ENCODE results near the gene CREB3L2. TPM values are rescaled to one million over a fixed set of nuclear protein-coding genes. Genes with fewer than 3 reads are reported as not detected.

Gene CREB3L2
- total and polyA plus RNA-seq, 5 donors, result 10.7 to 75.1 (median 37.8) TPM

DNA sequence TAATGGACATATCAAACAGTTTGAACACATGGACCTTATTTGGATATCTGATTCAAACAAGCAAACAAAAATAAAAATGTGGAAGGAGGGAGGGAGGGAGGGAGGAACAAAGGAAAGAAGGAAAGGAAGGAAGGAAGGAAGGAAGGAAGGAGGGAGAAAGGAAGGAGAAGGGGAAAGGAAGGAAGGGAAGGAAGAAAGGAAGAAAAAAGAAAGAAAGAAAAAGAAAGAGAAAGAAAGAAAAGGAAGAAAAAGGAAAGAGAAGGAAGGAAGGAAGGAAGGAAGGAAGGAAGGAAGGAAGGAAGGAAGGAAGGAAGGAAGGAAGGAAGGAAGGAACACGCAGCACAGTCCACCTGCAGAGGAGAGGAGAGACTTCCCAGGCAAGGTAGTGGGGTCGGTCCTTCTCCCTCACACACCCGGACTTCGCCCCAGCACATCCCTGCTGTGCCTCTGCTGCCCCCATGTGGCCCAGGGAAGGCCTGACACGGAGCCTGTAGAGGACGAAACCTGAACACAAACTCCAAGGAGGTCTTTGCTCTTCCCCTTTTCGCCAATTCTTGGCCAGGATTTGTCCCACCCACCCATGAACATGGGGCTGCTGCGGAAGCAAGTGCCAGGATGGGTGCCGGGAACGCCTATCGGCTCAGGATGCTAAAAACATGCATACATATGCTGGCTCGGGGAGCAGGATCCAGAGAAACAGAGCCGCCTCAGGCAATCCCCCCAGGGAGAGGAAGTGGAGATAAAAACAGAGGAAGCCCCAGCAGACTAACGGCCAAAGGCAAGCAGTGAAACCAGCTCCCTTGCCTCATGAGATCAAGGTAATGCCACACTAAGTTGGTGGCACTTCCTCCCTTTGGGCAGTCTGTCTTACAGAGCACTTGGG is 102.8 kb downstream of the CREB3L2 start:
- WGBS, result 2% methylated on average over 13 of the region's 14 CpGs
- peak; percentile 92 to 93 for ATAC-seq

DNA sequence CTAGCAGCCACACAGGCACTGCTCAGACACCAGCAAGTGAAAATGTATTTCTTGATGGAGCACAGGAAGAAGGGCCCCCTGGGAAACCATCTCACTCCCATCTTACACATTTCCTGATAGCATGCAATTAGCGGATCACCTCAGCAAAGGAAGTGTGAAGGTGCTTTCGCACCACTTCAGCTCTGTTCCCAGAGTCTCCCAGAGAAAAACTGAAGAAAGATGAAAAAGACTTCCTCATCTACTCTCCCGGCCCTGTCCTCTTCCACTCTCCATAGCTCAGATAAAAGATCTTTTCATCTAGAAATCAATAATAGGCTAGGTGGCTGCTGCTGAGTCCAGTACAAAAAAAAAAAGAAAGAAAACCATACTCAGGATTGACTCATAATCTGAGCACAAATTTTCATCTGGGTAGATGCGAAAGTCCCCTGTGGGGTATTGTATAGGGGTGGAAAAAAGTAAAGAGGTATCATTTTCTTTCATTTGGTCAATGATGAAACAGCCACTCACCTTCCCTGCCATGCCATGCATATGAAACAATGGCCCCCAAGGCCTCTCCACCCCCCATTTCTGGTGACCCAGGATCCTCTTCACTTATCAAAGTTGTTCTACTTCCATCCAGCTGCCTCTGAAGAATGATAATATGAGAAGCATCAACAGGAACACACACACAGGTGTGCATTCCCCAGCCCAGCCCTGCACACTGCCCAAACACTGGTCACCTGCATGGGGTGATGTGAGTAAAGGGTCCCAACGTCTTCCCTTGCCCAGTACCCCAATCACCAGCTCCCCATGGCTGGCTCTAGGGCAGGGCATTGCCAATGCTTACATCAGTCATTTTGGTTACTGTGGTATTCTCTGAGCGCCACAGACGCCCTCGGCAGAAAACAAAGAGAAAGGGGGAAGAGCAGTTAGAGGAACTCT is 106.3 kb downstream of the CREB3L2 start:
- no peak overlapping the region for H3K27ac ChIP-seq (ENCODE audit: low read length)
- H3K27me3 ChIP-seq (ENCODE audit: control insufficient read depth, insufficient read depth), result no peaks in the 10 kb centered on the region
- H3K4me3 ChIP-seq (ENCODE audit: low read length), result no peak overlapping the region
- H3K4me1 ChIP-seq (ENCODE audit: control insufficient read depth, insufficient read depth, low read length), result peaks cover 3% of the 10 kb centered on the region
- ATAC-seq, result no peak
- no peaks in the 10 kb centered on the region for H3K9me3 ChIP-seq (ENCODE audit: control insufficient read depth, low read length)
- 70% methylated on average over 8 of the region's 8 CpGs for WGBS
- intact Hi-C loops (cut with DNase I), result loop anchor here in 3 of 4 donors (5.0 kb wide), 1 partner anchor 238 kb away; no protein-coding TSS in a partner anchor
- no peak for DNase-seq

More for the DNA sequence above, 102.8 kb downstream of the CREB3L2 start:
- Histone ChIP-seq H3K9me3 (ENCODE audit: control insufficient read depth, low read length) (no peaks in the 10 kb centered on the region), H3K27ac (ENCODE audit: low read length) (peak overlapping the region; percentile 71), H3K4me3 (ENCODE audit: low read length) (no peak overlapping the region), H3K27me3 (ENCODE audit: control insufficient read depth, insufficient read depth) (no peaks in the 10 kb centered on the region), H3K4me1 (ENCODE audit: control insufficient read depth, insufficient read depth, low read length) (peaks cover 3% of the 10 kb centered on the region)
- intact Hi-C loops (cut with DNase I), result loop anchor here in 3 of 4 donors (2.0 to 5.0 kb wide), 3 partner anchors 32 to 242 kb away; no protein-coding TSS in a partner anchor
- peak; percentile 84 to 94 (median 94) for DNase-seq

DNA sequence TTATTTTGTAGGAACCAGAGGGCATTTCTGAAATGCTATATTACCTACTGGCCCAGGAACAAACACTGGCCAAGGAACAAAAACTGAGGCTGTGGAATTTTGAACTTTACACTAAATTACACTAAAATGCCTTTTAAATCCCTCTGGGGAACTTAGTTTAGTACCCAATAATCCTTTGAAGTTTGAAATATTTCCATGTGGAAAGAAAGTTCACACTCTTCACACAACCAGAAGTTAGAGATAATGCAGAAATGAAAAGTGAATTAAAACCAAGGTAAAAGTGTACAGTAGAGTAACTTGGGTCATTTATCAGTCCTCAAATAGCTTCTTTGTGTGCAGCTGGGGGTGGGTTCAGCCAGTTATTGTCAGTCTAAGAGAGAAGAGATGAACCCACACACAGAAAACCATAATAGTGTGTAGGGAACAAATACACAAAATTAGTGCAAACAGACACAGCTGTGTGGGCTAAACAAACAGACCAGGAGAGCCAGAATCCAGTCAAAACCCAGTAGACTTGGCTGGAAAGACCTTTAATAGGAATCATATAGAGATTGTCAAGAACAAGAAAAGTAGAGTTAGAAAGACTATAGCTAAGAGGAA is 108.6 kb downstream of the CREB3L2 start:
- Histone ChIP-seq H3K27ac (ENCODE audit: low read length) (no peak overlapping the region), H3K4me1 (ENCODE audit: control insufficient read depth, insufficient read depth, low read length) (no peaks in the 10 kb centered on the region), H3K4me3 (ENCODE audit: low read length) (no peak overlapping the region), H3K27me3 (ENCODE audit: control insufficient read depth, insufficient read depth) (no peaks in the 10 kb centered on the region), H3K9me3 (ENCODE audit: control insufficient read depth, low read length) (no peaks in the 10 kb centered on the region)
- intact Hi-C loops (cut with DNase I), result no loop called here
- DNase-seq (no peak), ATAC-seq (no peak)

DNA sequence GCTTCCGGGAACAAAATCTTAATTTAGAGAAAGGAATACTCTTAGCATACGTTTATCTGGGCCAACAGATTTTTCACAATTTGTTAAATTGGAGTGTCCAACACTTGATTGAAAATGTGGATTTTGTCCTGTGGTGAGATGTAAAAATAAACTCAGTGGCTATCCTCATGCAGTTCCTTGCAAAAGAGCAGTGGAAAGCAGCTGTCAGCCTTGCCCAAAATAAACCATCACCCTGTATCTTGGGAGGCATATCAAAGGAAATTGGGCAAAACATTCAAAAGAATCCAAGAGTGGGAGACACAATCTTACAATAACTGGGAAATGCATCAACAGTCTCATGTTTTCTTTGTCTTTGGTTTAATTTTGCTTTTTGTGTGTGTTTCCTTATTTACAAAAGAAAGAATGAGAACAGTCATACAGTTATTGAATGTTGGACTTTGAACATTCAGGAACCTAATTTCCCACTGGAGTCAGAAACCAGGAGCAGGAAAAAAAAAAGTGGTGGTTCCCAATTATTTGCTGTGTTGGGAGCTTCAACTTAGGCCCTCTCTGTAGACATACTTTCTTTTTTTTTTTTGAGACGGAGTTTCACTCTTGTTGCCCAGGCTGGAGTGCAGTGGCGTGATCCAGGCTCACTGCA is 110.8 kb downstream of the CREB3L2 start:
- H3K4me3 ChIP-seq (ENCODE audit: low read length), result no peak overlapping the region
- H3K27ac ChIP-seq (ENCODE audit: low read length), result peak overlapping the region; percentile 86
- peak in 1 of 2 donors; percentile 54 for ATAC-seq
- H3K4me1 ChIP-seq (ENCODE audit: control insufficient read depth, insufficient read depth, low read length), result no peaks in the 10 kb centered on the region
- intact Hi-C loops (cut with DNase I), result no loop called here
- no peaks in the 10 kb centered on the region for H3K27me3 ChIP-seq (ENCODE audit: control insufficient read depth, insufficient read depth)
- H3K9me3 ChIP-seq (ENCODE audit: control insufficient read depth, low read length), result no peaks in the 10 kb centered on the region
- DNase-seq, result no peak
- WGBS, result 61% methylated on average over 4 of the region's 4 CpGs

DNA sequence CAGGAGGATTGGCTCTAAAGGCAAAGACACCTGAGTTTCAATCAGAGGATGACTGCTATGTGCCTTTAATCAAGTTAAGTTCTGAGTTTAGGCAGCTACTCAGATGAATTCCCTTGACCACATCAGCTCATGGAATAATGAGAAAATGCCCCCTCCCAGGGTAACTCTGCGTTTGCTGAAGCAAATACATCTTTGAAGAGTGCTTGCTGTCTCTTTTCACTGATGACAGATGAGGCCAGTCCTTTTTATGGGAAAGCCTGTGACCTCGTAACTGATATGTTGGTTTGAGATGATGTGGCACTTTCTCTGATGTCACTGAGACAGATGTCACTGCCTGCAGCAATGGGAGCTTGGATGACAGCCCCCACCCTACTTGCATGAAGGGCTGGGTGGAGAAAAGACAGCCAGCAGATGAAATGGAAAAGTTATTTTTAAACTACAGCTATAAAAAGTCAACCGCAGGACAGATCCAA is 111.4 kb downstream of the CREB3L2 start:
- intact Hi-C loops (cut with DNase I), result no loop called here
- Histone ChIP-seq H3K4me3 (ENCODE audit: low read length) (no peak overlapping the region), H3K27me3 (ENCODE audit: control insufficient read depth, insufficient read depth) (no peaks in the 10 kb centered on the region), H3K27ac (ENCODE audit: low read length) (peak overlapping the region; percentile 2), H3K4me1 (ENCODE audit: control insufficient read depth, insufficient read depth, low read length) (no peaks in the 10 kb centered on the region), H3K9me3 (ENCODE audit: control insufficient read depth, low read length) (no peaks in the 10 kb centered on the region)
- WGBS, result 50% methylated on average over 3 of the region's 3 CpGs
- DNase-seq (peak in 2 of 3 donors; percentile 51 to 57), ATAC-seq (peak; percentile 61 to 86)

DNA sequence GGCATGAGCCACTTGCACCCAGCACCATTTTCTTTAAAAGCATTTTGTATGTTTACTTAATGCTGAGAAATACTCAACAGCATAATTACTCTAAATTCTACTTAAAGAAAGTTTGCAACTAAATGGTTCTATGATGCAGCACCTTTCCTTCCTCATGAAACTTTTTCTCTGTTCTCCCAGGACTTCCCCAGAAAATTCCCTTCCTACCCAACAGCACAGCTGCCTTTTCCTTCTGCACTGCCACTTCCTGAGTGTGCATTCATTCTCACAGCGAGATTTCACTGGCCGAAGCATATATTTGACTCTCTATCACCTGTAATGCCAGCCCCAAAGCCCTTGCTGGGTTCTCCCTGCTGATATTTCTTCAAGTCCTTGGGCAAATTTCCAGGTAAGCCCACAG is 113.6 kb downstream of the CREB3L2 start:
- WGBS, result 78% methylated on average over 2 of the region's 2 CpGs
- no peak overlapping the region for H3K4me3 ChIP-seq (ENCODE audit: low read length)
- H3K4me1 ChIP-seq (ENCODE audit: control insufficient read depth, insufficient read depth, low read length), result no peaks in the 10 kb centered on the region
- no peaks in the 10 kb centered on the region for H3K9me3 ChIP-seq (ENCODE audit: control insufficient read depth, low read length)
- no peak overlapping the region for H3K27ac ChIP-seq (ENCODE audit: low read length)
- no peak for DNase-seq
- ATAC-seq, result no peak
- intact Hi-C loops (cut with DNase I), result no loop called here
- H3K27me3 ChIP-seq (ENCODE audit: control insufficient read depth, insufficient read depth), result no peaks in the 10 kb centered on the region

DNA sequence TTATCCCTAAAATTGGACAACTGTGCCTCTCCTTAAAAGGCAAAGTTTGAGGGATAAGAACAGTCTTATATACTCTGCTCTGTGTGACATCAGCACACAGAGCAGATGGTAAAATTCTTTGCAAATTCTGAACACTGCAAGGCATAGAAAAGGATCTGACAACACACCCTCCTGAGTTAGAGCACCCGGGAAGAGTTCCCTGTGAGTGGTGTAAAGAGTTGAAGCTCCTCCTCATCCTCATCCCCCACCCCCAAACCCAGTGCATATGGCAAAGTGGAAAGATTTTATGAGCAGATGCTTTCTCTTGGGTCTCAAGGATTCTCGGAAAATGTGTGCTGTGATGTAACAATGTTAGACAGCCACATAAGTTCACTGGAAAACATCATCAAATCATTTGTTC is 115.1 kb downstream of the CREB3L2 start:
- Histone ChIP-seq H3K4me3 (ENCODE audit: low read length) (no peak overlapping the region), H3K9me3 (ENCODE audit: control insufficient read depth, low read length) (no peaks in the 10 kb centered on the region), H3K27me3 (ENCODE audit: control insufficient read depth, insufficient read depth) (no peaks in the 10 kb centered on the region), H3K27ac (ENCODE audit: low read length) (no peak overlapping the region), H3K4me1 (ENCODE audit: control insufficient read depth, insufficient read depth, low read length) (no peaks in the 10 kb centered on the region)
- intact Hi-C loops (cut with DNase I), result no loop called here
- no peak for DNase-seq
- ATAC-seq, result no peak
- 60% methylated on average over 2 of the region's 2 CpGs for WGBS

DNA sequence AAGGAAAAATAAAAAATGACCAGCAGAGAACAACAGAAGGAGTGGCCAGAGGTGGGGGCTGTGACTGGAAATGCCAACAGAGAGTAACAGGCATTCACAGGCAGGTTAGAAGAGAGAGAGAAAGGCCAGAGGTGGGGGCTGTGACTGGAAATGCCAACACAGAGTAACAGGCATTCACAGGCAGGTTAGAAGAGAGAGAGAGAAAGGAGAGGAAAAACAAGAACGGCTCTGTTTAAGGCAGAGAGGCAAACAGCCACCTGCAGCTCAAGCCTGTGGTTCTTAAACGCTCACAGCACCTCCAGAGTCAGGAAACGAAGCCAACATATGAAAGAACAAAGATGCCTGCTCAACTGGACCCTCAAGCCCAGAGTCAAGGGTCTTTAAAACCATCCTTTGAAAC is 115.6 kb downstream of the CREB3L2 start:
- no peak for DNase-seq
- Histone ChIP-seq H3K27ac (ENCODE audit: low read length) (peak overlapping the region; percentile 36), H3K27me3 (ENCODE audit: control insufficient read depth, insufficient read depth) (no peaks in the 10 kb centered on the region), H3K4me3 (ENCODE audit: low read length) (no peak overlapping the region), H3K4me1 (ENCODE audit: control insufficient read depth, insufficient read depth, low read length) (no peaks in the 10 kb centered on the region), H3K9me3 (ENCODE audit: control insufficient read depth, low read length) (no peaks in the 10 kb centered on the region)
- intact Hi-C loops (cut with DNase I), result no loop called here
- WGBS, result 72% methylated on average over 3 of the region's 3 CpGs
- no peak for ATAC-seq

DNA sequence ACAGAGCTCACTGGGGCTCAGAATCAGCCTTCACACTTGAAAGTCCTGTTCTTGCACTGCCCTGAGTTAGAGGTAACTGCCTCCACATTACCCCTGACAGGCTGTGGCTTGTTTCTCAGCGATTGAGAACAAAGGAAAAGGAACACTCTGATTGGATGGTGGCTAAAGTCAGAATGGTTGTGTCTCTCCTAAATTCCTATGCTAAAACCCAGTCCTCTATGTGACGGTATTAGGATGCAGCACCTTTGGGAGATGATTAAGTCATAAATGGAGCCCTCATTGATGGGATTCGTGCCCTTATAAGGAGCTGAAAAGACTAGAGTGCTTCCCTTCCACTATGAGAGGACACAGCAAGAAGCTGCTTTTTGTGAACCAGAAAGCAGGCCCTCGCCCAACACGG is 116.2 kb downstream of the CREB3L2 start:
- Histone ChIP-seq H3K4me3 (ENCODE audit: low read length) (no peak overlapping the region), H3K4me1 (ENCODE audit: control insufficient read depth, insufficient read depth, low read length) (no peaks in the 10 kb centered on the region), H3K9me3 (ENCODE audit: control insufficient read depth, low read length) (no peaks in the 10 kb centered on the region), H3K27me3 (ENCODE audit: control insufficient read depth, insufficient read depth) (no peaks in the 10 kb centered on the region), H3K27ac (ENCODE audit: low read length) (no peak overlapping the region)
- no peak for DNase-seq
- ATAC-seq, result no peak
- intact Hi-C loops (cut with DNase I), result no loop called here
- WGBS, result 73% methylated on average over 5 of the region's 5 CpGs

DNA sequence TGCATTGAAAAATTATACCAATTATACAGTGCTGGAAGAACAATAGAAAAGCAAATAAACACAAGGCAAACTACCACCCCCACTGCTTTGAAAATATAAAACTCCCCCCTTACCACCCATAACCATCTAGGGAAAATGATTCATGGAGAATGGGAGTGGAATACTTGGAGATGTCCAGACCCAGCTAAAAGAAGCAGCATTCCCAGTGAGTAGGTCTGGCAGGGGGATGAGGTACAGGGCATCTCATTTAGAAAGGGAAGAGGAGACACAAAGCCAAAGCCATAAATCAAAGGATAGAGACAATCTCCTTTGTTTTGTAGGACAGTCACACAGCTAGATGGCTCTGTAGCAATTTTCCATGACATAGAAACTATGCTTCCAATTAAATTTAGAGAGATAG is 119.1 kb downstream of the CREB3L2 start:
- ATAC-seq, result no peak

More for the DNA sequence above, 119.1 kb downstream of the CREB3L2 start:
- no peak for DNase-seq
- H3K27me3 ChIP-seq (ENCODE audit: control insufficient read depth, insufficient read depth), result no peaks in the 10 kb centered on the region
- intact Hi-C loops (cut with DNase I), result no loop called here
- no peak overlapping the region for H3K4me3 ChIP-seq (ENCODE audit: low read length)
- H3K9me3 ChIP-seq (ENCODE audit: control insufficient read depth, low read length), result no peaks in the 10 kb centered on the region
- no peak overlapping the region for H3K27ac ChIP-seq (ENCODE audit: low read length)
- peaks cover 3% of the 10 kb centered on the region for H3K4me1 ChIP-seq (ENCODE audit: control insufficient read depth, insufficient read depth, low read length)
